Activated naive CD4-positive, alpha-beta T cell treated with anti-CD3 and anti-CD28 coated beads, Interleukin-2, amount 50 U/mL, for 72 hours (primary cell): ENCODE results near the gene PDGFRB. TPM values are rescaled to one million over a fixed set of nuclear protein-coding genes. Genes with fewer than 3 reads are reported as not detected.
A peak's percentile ranks its signal among the peaks of the same experiment; 100 is the strongest.

Experiments used
- ATAC-seq, 2 donors: fragments of 150-1000 bp; cut with Tn5 transposase; 2 replicates each; pipeline ENCODE4 v1.10.0; 2021; ENCODE audit warnings: mild to moderate bottlenecking in 2 of 2, moderate library complexity in 2 of 2
- DNase-seq, 2 donors: peaks; one replicate each; pipeline ENCODE4 v3.0.0; 2021 to 2022; ENCODE audit warnings: low spot score in 2 of 2
- H3K27ac Mint-ChIP-seq, 2 donors: one replicate each; pipeline ENCODE4 v1.8.0; 2022; ENCODE audit warnings: mild to moderate bottlenecking in 2 of 2, mixed read lengths in 2 of 2
- H3K36me3 Mint-ChIP-seq, 2 donors: one replicate each; pipeline ENCODE4 v1.8.0; 2022; ENCODE audit warnings: mixed read lengths in 2 of 2
- H3K9me3 Mint-ChIP-seq, 2 donors: one replicate each; pipeline ENCODE4 v1.8.0; 2022; ENCODE audit warnings: mixed read lengths in 2 of 2
- total RNA-seq, 2 donors: library from RNA; stranded (reverse); gene quantifications; one replicate each; pipeline ENCODE4 v1.2.3, GENCODE V29; 2022

Gene PDGFRB
- total RNA-seq, 2 donors from 2014 or later, result 0.64 to 0.89 TPM

- DNase-seq (no peak), ATAC-seq (peak in 1 of 2 donors; percentile 24)
- H3K36me3 Mint-ChIP-seq, result no peaks in the 10 kb centered on the region
- H3K9me3 Mint-ChIP-seq, result no peaks in the 10 kb centered on the region
- H3K27ac Mint-ChIP-seq, result no peak overlapping the region
These were observed 12.7 kb downstream of the PDGFRB start for GRCh38 chr5:150142959-150143349.

- no peaks in the 10 kb centered on the region for H3K9me3 Mint-ChIP-seq
- no peak for DNase-seq
- no peak for ATAC-seq
- no peaks in the 10 kb centered on the region for H3K36me3 Mint-ChIP-seq
- H3K27ac Mint-ChIP-seq, result no peak overlapping the region
These were observed 13.3 kb downstream of the PDGFRB start for GRCh38 chr5:150142185-150142958.

GRCh38 chr5:150141544-150142184, 14.0 kb downstream of the PDGFRB start:
- no peak overlapping the region for H3K27ac Mint-ChIP-seq
- DNase-seq (no peak), ATAC-seq (no peak)
- no peaks in the 10 kb centered on the region for H3K36me3 Mint-ChIP-seq
- no peaks in the 10 kb centered on the region for H3K9me3 Mint-ChIP-seq

GRCh38 chr5:150140830-150141229, 14.8 kb downstream of the PDGFRB start:
- no peaks in the 10 kb centered on the region for H3K36me3 Mint-ChIP-seq
- ATAC-seq (no peak), DNase-seq (no peak)
- no peaks in the 10 kb centered on the region for H3K9me3 Mint-ChIP-seq
- H3K27ac Mint-ChIP-seq, result no peak overlapping the region

GRCh38 chr5:150139334-150139733, 16.3 kb downstream of the PDGFRB start:
- H3K9me3 Mint-ChIP-seq, result no peaks in the 10 kb centered on the region
- H3K36me3 Mint-ChIP-seq, result no peaks in the 10 kb centered on the region
- DNase-seq (no peak), ATAC-seq (no peak)
- peak overlapping the region in 1 of 2 donors; percentile 9 for H3K27ac Mint-ChIP-seq

GRCh38 chr5:150138551-150139265, 16.9 kb downstream of the PDGFRB start:
- H3K36me3 Mint-ChIP-seq, result no peaks in the 10 kb centered on the region

GRCh38 chr5:150137997-150138396, 17.6 kb downstream of the PDGFRB start:
- H3K9me3 Mint-ChIP-seq, result no peaks in the 10 kb centered on the region
- ATAC-seq (no peak), DNase-seq (no peak)
- no peaks in the 10 kb centered on the region for H3K36me3 Mint-ChIP-seq
- H3K27ac Mint-ChIP-seq, result no peak overlapping the region

More at GRCh38 chr5:150138551-150139265, 16.9 kb downstream of the PDGFRB start:
- ATAC-seq, result no peak
- Mint-ChIP-seq H3K9me3 (no peaks in the 10 kb centered on the region), H3K27ac (no peak overlapping the region)
- DNase-seq, result no peak

- no peak for DNase-seq
- no peak for ATAC-seq
These were observed 18.3 kb downstream of the PDGFRB start for GRCh38 chr5:150137168-150137957.

GRCh38 chr5:150136305-150137167, 19.1 kb downstream of the PDGFRB start:
- ATAC-seq, result no peak
- Mint-ChIP-seq H3K27ac (no peak overlapping the region), H3K9me3 (no peaks in the 10 kb centered on the region), H3K36me3 (no peaks in the 10 kb centered on the region)
- no peak for DNase-seq

More at GRCh38 chr5:150137168-150137957, 18.3 kb downstream of the PDGFRB start:
- Mint-ChIP-seq H3K9me3 (no peaks in the 10 kb centered on the region), H3K36me3 (no peaks in the 10 kb centered on the region), H3K27ac (no peak overlapping the region)

- Mint-ChIP-seq H3K9me3 (no peaks in the 10 kb centered on the region), H3K27ac (no peak overlapping the region), H3K36me3 (no peaks in the 10 kb centered on the region)
- no peak for DNase-seq
- ATAC-seq, result no peak
These were observed 19.9 kb downstream of the PDGFRB start for GRCh38 chr5:150135557-150136304.

GRCh38 chr5:150134198-150134588, 21.5 kb downstream of the PDGFRB start:
- no peak for ATAC-seq
- Mint-ChIP-seq H3K9me3 (no peaks in the 10 kb centered on the region), H3K36me3 (no peaks in the 10 kb centered on the region), H3K27ac (no peak overlapping the region)
- no peak for DNase-seq

GRCh38 chr5:150133581-150134197, 22.0 kb downstream of the PDGFRB start:
- ATAC-seq (no peak), DNase-seq (no peak)
- Mint-ChIP-seq H3K27ac (no peak overlapping the region), H3K36me3 (no peaks in the 10 kb centered on the region), H3K9me3 (no peaks in the 10 kb centered on the region)

- Mint-ChIP-seq H3K36me3 (no peaks in the 10 kb centered on the region), H3K9me3 (no peaks in the 10 kb centered on the region), H3K27ac (no peak overlapping the region)
- ATAC-seq, result no peak
- no peak for DNase-seq
These were observed 22.9 kb downstream of the PDGFRB start for GRCh38 chr5:150132740-150133139.

- H3K27ac Mint-ChIP-seq, result no peak overlapping the region
- DNase-seq (no peak), ATAC-seq (no peak)
- H3K9me3 Mint-ChIP-seq, result no peaks in the 10 kb centered on the region
- H3K36me3 Mint-ChIP-seq, result no peaks in the 10 kb centered on the region
These were observed 23.5 kb downstream of the PDGFRB start for GRCh38 chr5:150131978-150132694.
